Measurements from ENCODE around the gene TMEM212.
"Not testable (repeated sequence)": the region's sequence is repeated elsewhere in the genome, so short reads cannot be mapped to it uniquely, and the experiment has no call there.

TMEM212 gene

DNA sequence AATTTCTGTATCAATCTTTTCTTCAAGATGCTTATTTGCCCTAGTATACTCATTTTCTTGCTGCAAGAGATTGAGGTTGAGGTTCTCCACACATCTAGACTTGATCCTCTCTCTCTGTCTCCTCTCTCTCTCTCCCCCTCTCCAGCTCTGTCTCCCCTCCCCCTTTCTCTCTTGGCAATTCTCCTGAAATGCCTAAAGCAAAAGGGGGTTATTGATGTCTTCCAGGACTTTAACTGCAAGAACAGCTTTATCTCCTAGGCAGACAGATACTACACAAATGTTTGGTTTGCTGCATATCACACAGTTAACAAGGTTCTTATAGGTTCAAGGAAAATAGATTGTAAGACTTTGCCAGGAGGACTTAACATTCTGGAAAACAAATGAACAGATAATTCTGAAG, 52.1 kb downstream of the TMEM212 start:
- no peak for DNase-seq

DNA sequence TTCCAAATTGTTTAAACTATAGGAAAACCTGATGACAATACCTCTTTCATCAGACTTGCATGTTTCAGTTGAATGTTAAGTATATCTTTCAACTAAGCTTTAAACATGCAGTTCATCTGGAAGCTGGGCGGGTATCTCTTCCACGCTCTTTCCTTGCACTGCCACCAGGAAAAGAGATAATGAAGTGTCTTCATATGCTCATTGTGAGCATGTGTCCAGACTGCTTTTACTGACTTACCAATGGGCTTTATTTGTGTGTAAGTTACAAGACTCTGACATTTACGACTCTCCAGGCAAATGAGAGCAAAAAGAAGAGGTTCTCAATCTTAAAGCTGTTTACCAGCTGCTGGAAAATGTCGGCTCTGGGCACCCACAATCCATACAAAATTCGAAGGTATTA, 52.8 kb downstream of the TMEM212 start:
- DNase-seq, result no peak

DNA sequence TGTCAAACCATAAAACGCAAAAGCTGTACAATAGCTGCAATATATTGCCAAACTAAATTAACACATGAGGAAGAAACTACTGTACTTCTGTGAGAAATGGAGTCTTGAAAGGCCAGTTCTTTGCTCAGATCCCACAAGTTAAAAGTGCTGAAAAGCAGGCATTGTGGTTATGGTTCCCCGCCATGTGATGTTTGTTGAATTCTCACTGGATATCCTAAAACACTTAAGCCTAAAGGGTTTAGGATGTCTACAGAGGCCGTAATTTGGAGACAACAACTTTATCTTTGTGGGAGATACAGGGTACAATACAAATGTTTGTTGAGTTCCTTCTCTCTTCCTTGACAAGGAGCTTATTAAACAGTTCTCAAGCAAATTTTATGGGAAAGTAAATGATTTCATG, 53.2 kb downstream of the TMEM212 start:
- DNase-seq, result no peak

DNA sequence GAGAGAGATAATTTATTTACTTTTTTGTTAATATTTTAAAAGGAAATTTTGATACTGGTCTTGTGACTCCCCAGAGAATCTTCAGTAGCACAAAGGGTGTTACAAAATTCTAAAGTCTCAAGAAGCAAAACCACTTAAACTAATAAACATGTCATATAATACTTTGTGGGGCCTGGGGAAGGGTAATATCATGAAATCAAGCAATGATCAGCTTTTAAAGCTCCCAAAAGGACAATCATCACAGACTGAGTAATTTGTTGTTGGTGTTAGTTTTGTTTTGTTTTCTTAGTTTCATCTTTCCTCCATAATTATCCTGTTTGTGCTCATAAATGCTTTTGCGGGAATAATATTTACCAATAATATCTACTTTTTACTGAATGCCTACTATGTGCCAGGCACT, 55.0 kb downstream of the TMEM212 start:
- no peak for DNase-seq

DNA sequence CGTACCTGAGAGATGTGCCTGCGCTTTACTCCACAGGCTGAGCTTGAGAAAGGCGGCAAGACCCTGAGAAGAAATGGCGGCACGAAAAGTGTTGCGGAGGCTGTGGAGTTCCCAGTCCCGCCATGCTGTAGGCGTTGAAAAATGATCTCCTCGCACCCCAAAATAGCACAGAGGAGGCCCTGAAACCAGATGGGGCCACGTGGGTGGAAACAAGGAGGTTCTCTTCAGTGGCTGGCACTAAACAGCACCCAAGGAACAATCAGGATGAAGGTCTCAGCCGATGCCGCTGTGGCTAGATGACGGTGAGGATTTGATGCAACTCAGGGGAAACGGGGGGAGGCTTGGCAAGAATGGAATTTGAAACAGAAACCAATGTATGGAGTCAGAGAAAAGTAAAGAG, 57.3 kb downstream of the TMEM212 start:
- no peak for DNase-seq

DNA sequence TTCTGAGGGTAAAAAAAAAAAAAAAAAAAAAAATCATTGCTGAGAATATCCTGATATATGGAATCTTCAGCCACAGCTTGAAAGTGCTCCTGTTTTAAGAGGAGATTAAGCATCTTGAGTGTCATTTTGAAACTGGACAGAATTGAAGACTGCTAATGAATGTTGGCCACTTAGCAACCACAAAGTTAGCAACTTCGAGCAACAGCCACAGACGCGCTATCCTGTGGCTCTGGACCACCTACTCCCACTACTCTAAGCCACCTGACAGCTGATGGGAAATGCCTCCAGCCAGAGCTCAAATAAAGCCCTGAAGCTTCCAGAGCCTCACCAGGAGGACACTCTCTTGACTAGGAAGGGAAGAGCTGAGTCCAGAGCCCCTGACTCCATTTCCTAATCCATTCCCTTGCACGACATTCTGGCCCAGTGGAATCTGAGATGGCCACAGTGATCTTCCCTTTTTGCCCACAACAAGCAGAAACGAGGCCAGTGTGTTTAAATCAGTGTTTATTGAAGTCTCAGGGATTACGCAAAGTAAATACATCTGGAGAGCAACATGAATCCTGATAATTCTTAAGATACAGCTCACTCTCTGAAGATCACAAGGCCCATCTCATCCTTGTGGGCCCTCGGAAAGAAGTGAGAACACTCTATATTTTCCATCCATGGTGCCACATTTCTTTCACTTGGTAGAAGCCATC, 58.6 kb downstream of the TMEM212 start:
- DNase-seq, result no peak

DNA sequence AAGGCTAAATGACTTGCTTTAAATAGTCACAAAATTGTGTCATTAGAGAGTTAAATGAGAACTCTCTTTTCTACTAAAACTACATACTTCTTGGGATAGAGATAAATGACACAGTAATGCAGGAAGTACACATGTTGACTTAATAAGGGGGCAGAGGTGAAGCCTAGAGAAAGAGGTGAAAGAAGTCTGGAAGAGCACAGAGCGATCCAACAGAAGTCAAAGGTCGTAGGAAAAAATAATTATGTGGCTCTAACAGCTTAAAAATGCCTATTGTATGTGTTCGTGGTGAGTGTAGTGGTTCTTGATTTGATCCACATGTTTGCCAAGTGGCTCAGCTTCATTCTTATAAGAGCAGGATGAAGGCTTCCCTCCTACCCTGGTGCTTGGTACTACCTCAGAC, 61.7 kb downstream of the TMEM212 start:
- DNase-seq, result no peak

DNA sequence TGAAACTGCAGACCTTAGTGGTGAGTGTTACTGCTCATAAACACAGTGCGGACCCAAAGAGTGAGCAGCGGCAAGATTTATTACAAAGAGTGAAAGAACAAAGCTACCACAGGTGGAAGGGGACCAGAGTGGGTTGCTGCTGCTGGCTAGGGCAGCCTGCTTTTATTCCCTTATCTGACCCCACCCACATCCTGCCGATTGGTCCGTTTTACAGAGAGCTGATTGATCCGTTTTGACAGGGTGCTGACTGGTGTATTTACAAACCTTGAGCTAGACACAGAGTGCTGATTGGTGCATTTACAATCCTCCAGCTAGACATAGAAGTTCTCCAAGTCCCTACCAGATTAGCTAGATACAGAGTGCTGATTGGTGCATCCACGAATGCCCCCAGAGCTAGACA, 63.4 kb downstream of the TMEM212 start:
- not testable (repeated sequence) for DNase-seq

DNA sequence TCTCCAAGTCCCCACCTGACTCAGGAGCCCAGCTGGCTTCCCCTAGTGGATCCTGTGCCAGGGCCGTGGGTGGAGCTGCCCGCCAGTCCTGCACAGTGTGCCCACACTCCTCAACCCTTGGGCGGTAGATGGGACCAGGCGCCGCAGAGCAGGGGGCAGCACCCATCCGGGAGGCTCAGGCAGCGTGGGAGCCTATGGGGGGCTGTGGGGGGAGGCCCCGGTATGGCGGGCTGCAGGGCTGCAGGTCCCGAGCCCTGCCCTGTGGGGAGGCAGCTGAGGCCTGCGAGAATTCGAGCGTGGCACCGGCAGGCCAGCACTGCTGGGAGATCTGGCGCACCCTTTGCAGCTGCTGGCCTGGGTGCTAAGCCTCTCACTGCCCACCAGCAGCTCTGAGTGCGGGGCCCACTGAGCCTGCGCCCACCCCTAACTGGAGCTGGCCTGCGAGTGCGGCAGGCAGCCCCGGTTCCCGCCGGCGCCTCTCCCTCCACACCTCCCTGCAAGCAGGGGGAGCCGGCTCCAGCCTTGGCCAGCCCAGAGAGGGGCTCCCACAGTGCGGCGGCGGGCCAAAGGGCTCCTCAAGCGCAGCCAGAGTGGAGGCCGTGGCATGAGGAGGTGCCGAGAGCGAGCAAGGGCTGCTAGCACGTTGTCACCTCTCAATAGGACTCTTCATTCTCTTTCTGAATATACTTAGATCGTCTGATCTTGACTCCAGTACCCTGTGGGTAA, 64.0 kb downstream of the TMEM212 start:
- DNase-seq, result no peak

DNA sequence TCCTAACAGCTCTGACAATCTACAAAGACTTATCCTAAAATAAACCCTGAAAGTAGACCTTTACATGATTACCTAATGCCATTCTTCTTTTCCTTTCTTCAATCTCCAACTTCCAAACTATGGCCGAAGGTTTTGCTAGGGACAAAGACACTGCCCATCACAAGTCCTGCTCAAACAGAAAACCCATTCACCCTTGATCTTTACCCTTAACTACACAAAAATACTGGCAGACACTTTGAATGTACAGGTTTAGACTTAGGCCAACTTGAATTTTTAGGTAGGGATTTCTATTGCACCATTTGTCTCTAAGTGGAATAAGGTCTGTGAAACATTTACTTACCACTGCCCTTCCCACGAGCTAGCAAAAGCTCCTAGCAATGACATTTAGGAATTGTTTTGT, 64.6 kb downstream of the TMEM212 start:
- DNase-seq, result no peak

DNA sequence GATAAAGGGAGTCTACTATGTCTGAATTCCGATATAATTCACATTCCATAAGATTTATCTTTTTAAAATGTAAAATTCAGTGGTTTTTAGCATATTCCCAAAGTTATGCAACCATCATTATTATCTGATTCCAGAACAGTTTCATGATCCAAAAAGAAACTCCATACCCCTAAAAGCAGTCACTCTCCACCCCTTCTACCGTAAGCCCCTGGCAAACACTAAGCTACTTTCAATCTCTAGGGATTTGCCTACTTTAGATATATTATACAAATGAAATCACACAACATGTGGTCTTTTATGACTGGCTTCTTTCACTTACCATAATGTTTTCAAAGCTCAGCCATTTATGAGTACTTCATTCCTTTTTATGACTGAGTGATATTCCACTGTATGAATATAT, 65.6 kb downstream of the TMEM212 start:
- DNase-seq, result no peak

Measured in bone marrow (tissue), 2 donors.